Measurements from ENCODE around the gene BORCS8. TPM values are rescaled to one million over a fixed set of nuclear protein-coding genes. Genes with fewer than 3 reads are reported as not detected.
A peak's percentile ranks its signal among the peaks of the same experiment; 100 is the strongest.

The BORCS8 gene
- total and polyA plus RNA-seq, 2 of the 13 experiments (the other 11 are each of a cell fraction or from before 2014, with no cell fraction given): 9.6 to 13.3 TPM

- TF ChIP-seq MED8 (CRISPR knock-in tag; IDR thresholded peaks at IDR 0.05; ENCODE audit: insufficient replicate concordance): no peak
- no peak for TF ChIP-seq ZNF615 (CRISPR knock-in tag; IDR thresholded peaks at IDR 0.05; ENCODE audit: borderline replicate concordance)
- TF ChIP-seq CEBPG (CRISPR knock-in tag; IDR thresholded peaks at IDR 0.05): no peak
- no peak for TF ChIP-seq IRF2 (CRISPR knock-in tag; IDR thresholded peaks at IDR 0.05)
- TF ChIP-seq, protein P1, sequence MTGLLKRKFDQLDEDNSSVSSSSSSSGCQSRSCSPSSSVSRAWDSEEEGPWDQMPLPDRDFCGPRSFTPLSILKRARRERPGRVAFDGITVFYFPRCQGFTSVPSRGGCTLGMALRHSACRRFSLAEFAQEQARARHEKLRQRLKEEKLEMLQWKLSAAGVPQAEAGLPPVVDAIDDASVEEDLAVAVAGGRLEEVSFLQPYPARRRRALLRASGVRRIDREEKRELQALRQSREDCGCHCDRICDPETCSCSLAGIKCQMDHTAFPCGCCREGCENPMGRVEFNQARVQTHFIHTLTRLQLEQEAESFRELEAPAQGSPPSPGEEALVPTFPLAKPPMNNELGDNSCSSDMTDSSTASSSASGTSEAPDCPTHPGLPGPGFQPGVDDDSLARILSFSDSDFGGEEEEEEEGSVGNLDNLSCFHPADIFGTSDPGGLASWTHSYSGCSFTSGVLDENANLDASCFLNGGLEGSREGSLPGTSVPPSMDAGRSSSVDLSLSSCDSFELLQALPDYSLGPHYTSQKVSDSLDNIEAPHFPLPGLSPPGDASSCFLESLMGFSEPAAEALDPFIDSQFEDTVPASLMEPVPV (CRISPR knock-in tag; IDR thresholded peaks at IDR 0.05): 0 out of 2 replicates have a peak, but pooled peaks have one; percentile 46
- no peak for TF ChIP-seq DR1 (CRISPR knock-in tag; IDR thresholded peaks at IDR 0.05)
- peak; percentile 14; the same call in 1 of the 2 replicates for TF ChIP-seq YEATS4 (CRISPR knock-in tag; IDR thresholded peaks at IDR 0.05; ENCODE audit: borderline replicate concordance)
- no peak for TF ChIP-seq CEBPB (IDR thresholded peaks at IDR 0.05; ENCODE audit: borderline replicate concordance, low read depth, low read length)
- TF ChIP-seq MIER2 (CRISPR knock-in tag; IDR thresholded peaks at IDR 0.05): no peak
- TF ChIP-seq ZNF772 (CRISPR knock-in tag; IDR thresholded peaks at IDR 0.05): no peak
- TF ChIP-seq GATAD1 (CRISPR knock-in tag; IDR thresholded peaks at IDR 0.05): peak; percentile 68; the same call in 1 of the 2 replicates
- TF ChIP-seq PRDM4 (CRISPR knock-in tag; IDR thresholded peaks at IDR 0.05; ENCODE audit: borderline replicate concordance): no peak
- no peak for TF ChIP-seq ISL2 (CRISPR knock-in tag; IDR thresholded peaks at IDR 0.05)
- TF ChIP-seq, protein P2, sequence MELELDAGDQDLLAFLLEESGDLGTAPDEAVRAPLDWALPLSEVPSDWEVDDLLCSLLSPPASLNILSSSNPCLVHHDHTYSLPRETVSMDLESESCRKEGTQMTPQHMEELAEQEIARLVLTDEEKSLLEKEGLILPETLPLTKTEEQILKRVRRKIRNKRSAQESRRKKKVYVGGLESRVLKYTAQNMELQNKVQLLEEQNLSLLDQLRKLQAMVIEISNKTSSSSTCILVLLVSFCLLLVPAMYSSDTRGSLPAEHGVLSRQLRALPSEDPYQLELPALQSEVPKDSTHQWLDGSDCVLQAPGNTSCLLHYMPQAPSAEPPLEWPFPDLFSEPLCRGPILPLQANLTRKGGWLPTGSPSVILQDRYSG (CRISPR knock-in tag; IDR thresholded peaks at IDR 0.05): no peak
- TF ChIP-seq ZBTB3 (CRISPR knock-in tag; IDR thresholded peaks at IDR 0.05; ENCODE audit: borderline replicate concordance, low read depth): no peak
- no peak; a peak in 1 of 4 replicates for TF ChIP-seq KLF16 (CRISPR knock-in tag; IDR thresholded peaks at IDR 0.05)
- no peak for TF ChIP-seq ZBTB8A (CRISPR knock-in tag; IDR thresholded peaks at IDR 0.05; ENCODE audit: borderline replicate concordance, low read depth)
- peak; percentile 74; the same call in 1 of the 2 replicates for TF ChIP-seq NRL (CRISPR knock-in tag; IDR thresholded peaks at IDR 0.05; ENCODE audit: borderline replicate concordance)
- TF ChIP-seq ZKSCAN1 (IDR thresholded peaks at IDR 0.05; ENCODE audit: low read length): no peak
- TF ChIP-seq ZNF383 (CRISPR knock-in tag; IDR thresholded peaks at IDR 0.05; ENCODE audit: borderline replicate concordance): no peak
- TF ChIP-seq MAF1 (CRISPR knock-in tag; IDR thresholded peaks at IDR 0.05; ENCODE audit: borderline replicate concordance): no peak
- TF ChIP-seq GTF3A (CRISPR knock-in tag; conservative IDR thresholded peaks at IDR 0.05): no peak
- TF ChIP-seq SRY (CRISPR knock-in tag; IDR thresholded peaks at IDR 0.05): no peak
- no peak for TF ChIP-seq MNT (IDR thresholded peaks at IDR 0.05)
Observed at GRCh38 chr19:19203012-19203856, 11.3 kb upstream of the BORCS8 start, which contains the start of gene NR2C2AP (continued).
